ENCODE data around the gene AK4. TPM values are rescaled to one million over a fixed set of nuclear protein-coding genes. Genes with fewer than 3 reads are reported as not detected.

AK4 gene
- total and polyA plus RNA-seq, 2 of the 4 experiments (the other 2 are of a cell fraction) = 12.4 to 30.3 TPM

DNA sequence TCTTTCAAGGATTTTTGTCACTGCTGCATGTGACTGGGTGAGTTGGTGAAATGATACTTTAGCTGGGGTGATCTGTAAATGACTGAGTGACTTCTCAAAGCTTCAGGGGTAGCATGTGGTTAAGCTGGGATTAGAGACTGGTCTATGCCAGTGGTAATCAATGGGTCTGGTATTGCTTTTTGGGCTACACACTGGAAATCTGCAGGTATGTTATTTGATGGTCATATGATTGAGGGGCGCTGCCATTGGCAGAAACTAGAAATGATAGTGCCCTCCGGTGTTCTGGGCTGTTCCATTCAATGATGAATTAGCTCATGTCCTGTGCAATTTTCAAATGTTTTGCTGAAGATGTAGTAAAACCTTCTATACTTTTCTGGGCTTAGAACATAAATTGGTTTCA, 121.6 kb downstream of the AK4 start:
- TF ChIP-seq BHLHE40 (IDR thresholded peaks at IDR 0.05; ENCODE audit: low read depth, low read length) (no peak), CTCF (conservative IDR thresholded peaks at IDR 0.05; ENCODE audit: low read depth, low read length) (no peak), MXI1 (IDR thresholded peaks at IDR 0.05; ENCODE audit: borderline replicate concordance, low read depth, low read length) (no peak), RAD21 (IDR thresholded peaks at IDR 0.05; ENCODE audit: low read length) (no peak), MAZ (IDR thresholded peaks at IDR 0.05; ENCODE audit: borderline replicate concordance, low read depth, low read length) (no peak), SMC3 (IDR thresholded peaks at IDR 0.05; ENCODE audit: low read depth, low read length) (no peak)
- TF ChIP-seq, protein P1, sequence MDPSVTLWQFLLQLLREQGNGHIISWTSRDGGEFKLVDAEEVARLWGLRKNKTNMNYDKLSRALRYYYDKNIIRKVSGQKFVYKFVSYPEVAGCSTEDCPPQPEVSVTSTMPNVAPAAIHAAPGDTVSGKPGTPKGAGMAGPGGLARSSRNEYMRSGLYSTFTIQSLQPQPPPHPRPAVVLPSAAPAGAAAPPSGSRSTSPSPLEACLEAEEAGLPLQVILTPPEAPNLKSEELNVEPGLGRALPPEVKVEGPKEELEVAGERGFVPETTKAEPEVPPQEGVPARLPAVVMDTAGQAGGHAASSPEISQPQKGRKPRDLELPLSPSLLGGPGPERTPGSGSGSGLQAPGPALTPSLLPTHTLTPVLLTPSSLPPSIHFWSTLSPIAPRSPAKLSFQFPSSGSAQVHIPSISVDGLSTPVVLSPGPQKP (IDR thresholded peaks at IDR 0.05; ENCODE audit: borderline replicate concordance, low read depth, low read length) = no peak
- no CpG with 5 or more reads among the region's 2 CpGs for WGBS, 2 experiments (ENCODE audit: extremely low coverage in 2 of 2, insufficient read length in 1 of 2)
- ChIA-PET CTCF (interaction anchor here (0.6 kb wide), 1 partner anchor 381 kb away, joined by 3 read pairs; no protein-coding TSS in a partner anchor), POLR2A (ENCODE audit: unreplicated experiment) (no interaction called here)
- in situ Hi-C loops (cut with MboI; ENCODE audit: low sequenced_read_pairs) (no loop called here), dilution Hi-C loops (cut with HindIII; ENCODE audit: low sequenced_read_pairs, unreplicated experiment) (no loop called here), intact Hi-C loops (cut with micrococcal nuclease) (no loop called here)
- Histone ChIP-seq H3K4me2 (ENCODE audit: low read depth, low read length) (no peak overlapping the region), H2BK20ac (ENCODE audit: low read depth, low read length) (no peak overlapping the region), H3K56ac (ENCODE audit: extremely low read depth, insufficient read depth, low read length) (no peak overlapping the region), H3K9me1 (ENCODE audit: insufficient read depth, low read length) (no peaks in the 10 kb centered on the region), H2AK9ac (replicated peaks; ENCODE audit: low read depth, low read length, poor library complexity) (no peak overlapping the region), H3K18ac (ENCODE audit: low read depth, low read length) (no peak overlapping the region), H3K4me3 (ENCODE audit: insufficient read depth, low read depth, low read length) (no peak overlapping the region), H4K5ac (ENCODE audit: low read depth, low read length) (no peak overlapping the region), H3K4me1 (ENCODE audit: control insufficient read depth, insufficient read depth, low read length) (no peaks in the 10 kb centered on the region), H4K8ac (ENCODE audit: low read depth in 2 of 2, low read length in 2 of 2) (no peak overlapping the region), H3K14ac (replicated peaks; ENCODE audit: low read depth, low read length) (no peak overlapping the region), H3K23ac (ENCODE audit: low read depth, low read length) (no peak overlapping the region), H2BK5ac (ENCODE audit: low read depth, low read length, poor library complexity, severe bottlenecking) (no peak overlapping the region), H3K4ac (ENCODE audit: low read depth, low read length) (no peak overlapping the region), H3K9me3 (ENCODE audit: control insufficient read depth, insufficient read depth, low read length) (no peaks in the 10 kb centered on the region), H2AFZ (replicated peaks; ENCODE audit: low read length, poor library complexity) (no peak overlapping the region), H3K79me1 (ENCODE audit: low read depth in 1 of 2, low read length in 2 of 2) (no peaks in the 10 kb centered on the region), H3K27me3 (ENCODE audit: control insufficient read depth, insufficient read depth, low read length) (peaks cover 15% of the 10 kb centered on the region), H3K27ac (ENCODE audit: insufficient read depth, low read length) (no peak overlapping the region), H3K9ac (ENCODE audit: low read depth, low read length) (no peak overlapping the region), H2BK120ac (ENCODE audit: low read depth, low read length) (no peak overlapping the region), H2BK15ac (ENCODE audit: low read depth, low read length) (no peak overlapping the region), H3K36me3 (ENCODE audit: control insufficient read depth, insufficient read depth, low read length) (no peaks in the 10 kb centered on the region), H2AK5ac (ENCODE audit: low read depth, low read length) (no peak overlapping the region), H4K91ac (ENCODE audit: insufficient read depth, low read depth, low read length) (no peak overlapping the region), H4K20me1 (ENCODE audit: insufficient read depth, low read length) (no peaks in the 10 kb centered on the region)
- no peak for DNase-seq
- no peak for ATAC-seq (ENCODE audit: low read depth)
- no TSS peak for BruUV-seq (replicated peaks)

Data from IMR-90 (cell line).